ENCODE data around the gene UVRAG. TPM values are rescaled to one million over a fixed set of nuclear protein-coding genes. Genes with fewer than 3 reads are reported as not detected.

The UVRAG gene
- total RNA-seq, 1 experiment from 2014 or later: 9.2 TPM

DNA sequence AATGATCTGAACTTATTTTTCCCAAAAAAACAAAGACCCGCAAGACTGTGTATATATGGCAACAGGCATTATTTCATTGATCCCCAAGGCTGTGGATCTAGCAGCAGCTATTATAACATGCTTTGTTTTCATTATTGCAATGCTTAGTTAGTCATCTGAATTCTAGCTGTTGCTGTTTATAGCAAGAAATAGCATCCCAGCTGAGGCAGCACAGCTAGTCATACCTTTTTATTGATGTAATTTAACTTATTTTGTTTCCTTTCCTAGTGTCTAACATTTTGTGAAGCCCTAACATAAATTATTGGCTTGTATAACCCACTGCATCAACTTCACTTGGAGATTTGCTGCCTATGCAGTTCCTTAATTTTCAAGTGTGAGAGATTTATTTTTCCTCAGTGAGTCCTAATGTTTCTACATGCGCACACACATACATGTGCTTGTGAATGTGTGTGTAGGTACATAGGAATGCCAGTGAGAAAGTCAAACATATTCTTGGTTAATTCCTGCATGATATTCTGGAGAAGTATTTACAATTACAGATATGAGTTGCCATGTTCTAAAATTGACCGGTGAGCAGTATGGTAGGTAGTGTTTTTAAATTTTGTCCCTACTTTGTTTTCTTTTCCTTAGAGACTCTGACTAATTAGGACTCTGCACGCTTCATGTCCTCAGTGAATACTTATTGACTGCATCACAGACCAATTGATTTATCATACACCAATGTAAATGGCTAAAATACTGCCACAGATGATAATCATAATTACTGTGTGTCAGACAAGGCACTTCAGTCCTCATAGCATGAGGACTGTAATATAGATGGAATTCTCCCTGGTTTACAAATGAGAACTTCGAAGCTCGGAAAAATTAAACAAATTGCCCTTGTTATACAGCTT is 272.0 kb downstream of the UVRAG start:
- DNase-seq (ENCODE audit: extremely low read depth, low read depth): no peak

- DNase-seq (ENCODE audit: extremely low read depth, low read depth): no peak
These were observed 272.7 kb downstream of the UVRAG start for GRCh38 chr11:76087749-76088148.

GRCh38 chr11:76088511-76088910 is 273.5 kb downstream of the UVRAG start:
- no peak for DNase-seq (ENCODE audit: extremely low read depth, low read depth)

GRCh38 chr11:76090174-76090573 is 275.2 kb downstream of the UVRAG start:
- DNase-seq (ENCODE audit: extremely low read depth, low read depth): no peak

- no peak for DNase-seq (ENCODE audit: extremely low read depth, low read depth)
These were observed 275.8 kb downstream of the UVRAG start for GRCh38 chr11:76090821-76091220.

GRCh38 chr11:76094740-76095139 is 279.7 kb downstream of the UVRAG start:
- DNase-seq (ENCODE audit: extremely low read depth, low read depth): no peak

GRCh38 chr11:76095891-76096290 is 280.9 kb downstream of the UVRAG start:
- no peak for DNase-seq (ENCODE audit: extremely low read depth, low read depth)

GRCh38 chr11:76096552-76096951 is 281.5 kb downstream of the UVRAG start:
- no peak for DNase-seq (ENCODE audit: extremely low read depth, low read depth)

DNA sequence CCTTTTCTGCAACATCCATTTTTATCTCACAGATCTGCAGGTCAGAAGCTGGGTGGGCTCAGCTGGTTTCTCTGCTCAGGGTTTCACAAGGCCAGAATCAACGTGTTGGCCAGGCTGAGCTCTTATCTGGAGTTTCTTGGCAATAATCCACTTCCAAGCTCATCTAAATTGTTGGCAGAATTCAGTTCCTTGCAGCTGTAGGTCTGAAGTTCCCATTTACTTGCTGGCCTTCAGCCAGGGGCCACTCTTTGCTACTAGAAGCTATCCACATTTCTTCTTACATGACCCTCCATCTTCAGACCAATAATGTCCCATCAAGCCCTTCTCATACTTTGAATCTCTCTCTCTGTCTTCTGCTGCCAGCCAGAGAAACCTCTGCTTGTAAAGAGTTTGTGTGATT is 287.8 kb downstream of the UVRAG start:
- DNase-seq (ENCODE audit: extremely low read depth, low read depth): no peak

- DNase-seq (ENCODE audit: extremely low read depth, low read depth): no peak
These were observed 288.4 kb downstream of the UVRAG start for GRCh38 chr11:76103460-76103859.

GRCh38 chr11:76104285-76104684 is 289.3 kb downstream of the UVRAG start:
- DNase-seq (ENCODE audit: extremely low read depth, low read depth): no peak

- no peak for DNase-seq (ENCODE audit: extremely low read depth, low read depth)
These were observed 290.6 kb downstream of the UVRAG start for GRCh38 chr11:76105637-76106036.

DNA sequence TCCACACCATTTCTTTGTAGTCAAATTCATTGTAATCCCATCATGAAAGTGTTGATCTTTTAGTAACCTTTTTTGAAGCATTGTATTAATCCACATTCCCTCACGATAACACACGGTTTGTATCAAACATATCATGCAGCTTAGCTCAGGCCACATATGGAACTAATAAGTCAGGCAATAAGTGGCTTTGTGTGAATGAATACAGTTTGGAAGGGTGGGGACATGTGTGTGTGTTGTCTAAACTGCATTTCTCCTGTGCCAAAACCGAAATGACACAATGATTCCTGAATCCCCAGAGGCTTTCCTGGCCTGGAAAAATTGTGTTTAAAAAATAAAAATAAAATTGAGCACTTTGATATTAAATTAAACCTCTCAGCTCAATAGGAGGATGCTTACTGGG is 293.0 kb downstream of the UVRAG start:
- no peak for DNase-seq (ENCODE audit: extremely low read depth, low read depth)

DNA sequence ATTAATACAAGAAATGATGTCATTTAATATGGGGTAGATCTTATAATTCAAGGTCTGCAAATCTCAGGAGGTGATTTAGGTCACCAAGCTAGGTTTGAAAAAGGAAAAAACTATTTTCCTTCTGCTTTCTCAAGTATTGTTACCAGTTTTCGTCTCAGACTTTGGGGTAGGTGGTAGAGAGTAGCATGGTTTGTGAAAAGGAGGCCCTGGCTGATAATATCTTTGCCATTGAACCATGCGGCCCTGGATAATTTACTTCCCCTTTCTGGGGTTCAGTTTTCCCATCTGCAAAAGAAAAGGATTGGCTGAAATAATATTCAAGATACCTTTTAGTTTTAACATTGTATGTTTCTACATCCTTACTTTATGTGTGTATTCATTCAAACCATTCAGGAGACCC is 299.2 kb downstream of the UVRAG start:
- DNase-seq (ENCODE audit: extremely low read depth, low read depth): no peak

DNA sequence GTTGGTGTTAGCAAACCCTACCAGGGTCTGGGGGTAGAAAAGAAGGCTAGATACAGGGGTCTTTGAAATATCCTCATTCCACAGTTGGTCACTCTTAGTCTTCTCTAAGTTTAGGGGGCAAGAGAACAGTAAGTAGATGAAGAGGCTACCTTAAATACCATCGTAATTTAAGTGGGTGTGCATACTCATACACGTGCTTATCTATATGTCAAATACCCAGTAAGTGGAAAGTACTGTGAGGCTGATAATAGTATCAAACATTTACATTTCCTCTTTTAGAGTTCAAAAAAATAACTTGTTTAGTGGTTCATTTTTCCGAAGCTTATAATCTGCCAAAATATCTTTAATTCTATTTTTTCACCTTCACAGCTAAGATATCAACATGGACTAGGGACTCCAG is 300.5 kb downstream of the UVRAG start:
- no peak for DNase-seq (ENCODE audit: extremely low read depth, low read depth)

DNA sequence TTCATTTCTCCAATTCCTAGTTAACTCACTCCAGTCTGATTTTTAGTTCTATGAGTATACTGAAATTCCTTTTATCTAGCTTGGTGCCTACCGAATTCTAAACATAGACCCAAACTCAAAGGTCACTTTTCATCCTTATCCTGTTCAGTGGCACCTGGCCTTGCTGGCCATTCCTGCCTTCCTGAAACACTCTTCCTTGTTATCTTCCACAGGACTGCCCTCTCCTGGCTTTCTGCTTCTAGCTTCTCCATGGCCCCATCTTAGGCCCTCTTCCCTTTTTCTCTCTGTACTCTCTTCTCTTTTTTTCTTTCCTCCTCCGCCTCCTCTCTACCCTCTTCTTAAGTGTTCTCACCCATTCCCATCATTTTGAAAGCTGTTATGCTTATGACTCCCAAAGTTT is 304.0 kb downstream of the UVRAG start:
- DNase-seq (ENCODE audit: extremely low read depth, low read depth): no peak

GRCh38 chr11:76119779-76120178 is 304.8 kb downstream of the UVRAG start:
- no peak for DNase-seq (ENCODE audit: extremely low read depth, low read depth)

DNA sequence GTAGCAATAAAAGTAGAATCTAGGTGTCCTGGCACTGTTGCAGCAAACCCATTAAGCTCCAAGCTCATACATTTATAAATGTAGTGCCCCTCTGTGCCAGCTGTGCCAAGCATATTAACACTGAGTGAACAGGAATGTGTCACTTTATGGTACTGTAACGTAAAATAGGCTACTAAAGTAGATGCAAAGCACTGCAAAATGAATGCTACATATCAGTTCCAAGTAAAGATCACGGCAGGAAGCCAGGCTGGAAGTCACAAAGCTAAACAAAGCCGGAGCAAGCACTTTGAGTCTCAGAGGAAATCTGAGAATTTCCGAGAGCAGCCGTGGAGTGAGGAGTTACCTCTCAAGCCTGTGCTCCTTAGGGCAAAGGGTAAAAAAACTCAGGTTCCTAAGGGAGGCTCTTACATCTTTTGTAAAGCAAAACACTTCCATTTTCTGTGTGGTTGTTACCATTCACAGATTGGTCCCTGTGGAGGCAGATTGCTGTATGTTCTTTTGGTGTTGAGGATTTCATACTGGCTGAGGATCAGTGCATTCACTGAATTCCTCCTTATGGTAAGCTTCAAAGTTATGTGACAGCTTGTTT is 305.6 kb downstream of the UVRAG start:
- DNase-seq (ENCODE audit: extremely low read depth, low read depth): no peak

DNA sequence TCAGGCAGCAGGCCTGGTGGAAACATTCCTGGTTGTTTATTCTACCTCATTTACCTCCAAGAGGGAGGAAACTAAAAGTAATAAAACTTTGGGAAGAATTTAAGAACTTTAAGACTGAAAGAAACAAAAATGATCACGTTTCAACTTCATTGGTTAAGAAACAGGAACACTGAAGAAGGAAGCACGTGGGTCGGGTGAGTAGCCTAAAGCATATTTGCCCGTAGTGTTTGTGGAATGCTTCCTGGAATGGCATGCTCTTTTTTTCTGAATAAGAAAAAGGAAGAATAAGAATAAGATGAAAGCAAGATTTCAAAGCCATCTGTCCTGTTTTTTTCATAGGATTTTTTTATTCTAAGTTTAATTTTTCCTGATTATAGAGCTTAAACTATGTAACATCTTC is 308.2 kb downstream of the UVRAG start:
- no peak for DNase-seq (ENCODE audit: extremely low read depth, low read depth)

DNA sequence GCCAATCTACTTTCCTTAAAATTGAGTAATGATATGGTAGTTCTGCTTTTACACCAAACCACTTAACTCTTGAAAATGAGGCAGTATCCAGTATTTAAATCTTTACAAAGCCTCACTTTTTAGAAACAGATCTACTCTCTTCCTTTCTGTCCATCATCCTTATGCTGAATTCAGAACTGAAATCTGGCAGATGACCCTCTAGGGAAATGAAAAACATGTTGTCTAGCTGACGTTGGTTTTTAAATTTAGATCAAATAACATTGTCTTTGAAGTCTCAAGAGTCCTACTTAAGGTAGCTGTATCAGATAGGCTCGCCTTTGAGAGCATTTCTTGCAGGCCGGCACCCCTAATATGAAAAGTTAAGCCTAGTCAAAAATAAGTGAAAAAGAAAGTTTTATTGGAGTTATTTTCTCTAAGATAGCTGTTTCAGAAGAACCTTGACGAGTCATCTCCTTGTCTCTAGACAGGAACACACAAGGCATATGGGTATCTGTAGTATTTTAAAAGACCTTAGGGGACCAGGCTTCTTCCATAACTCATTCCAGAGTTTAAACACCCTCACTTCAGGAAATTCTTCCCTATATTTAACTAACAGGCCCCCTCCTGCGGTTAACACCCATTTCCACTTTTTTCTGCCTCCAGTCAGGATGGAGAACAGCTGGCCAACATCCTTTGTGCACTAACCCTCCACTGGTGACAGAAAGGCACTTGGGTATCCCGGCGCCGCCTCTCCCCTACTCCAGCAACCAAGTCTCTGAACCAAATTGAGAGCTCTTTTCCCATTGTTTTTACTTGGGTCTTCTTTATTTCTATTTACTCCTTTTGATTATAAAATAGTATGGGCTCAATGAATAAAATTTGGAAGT is 310.1 kb downstream of the UVRAG start:
- no peak for DNase-seq (ENCODE audit: extremely low read depth, low read depth)

DNA sequence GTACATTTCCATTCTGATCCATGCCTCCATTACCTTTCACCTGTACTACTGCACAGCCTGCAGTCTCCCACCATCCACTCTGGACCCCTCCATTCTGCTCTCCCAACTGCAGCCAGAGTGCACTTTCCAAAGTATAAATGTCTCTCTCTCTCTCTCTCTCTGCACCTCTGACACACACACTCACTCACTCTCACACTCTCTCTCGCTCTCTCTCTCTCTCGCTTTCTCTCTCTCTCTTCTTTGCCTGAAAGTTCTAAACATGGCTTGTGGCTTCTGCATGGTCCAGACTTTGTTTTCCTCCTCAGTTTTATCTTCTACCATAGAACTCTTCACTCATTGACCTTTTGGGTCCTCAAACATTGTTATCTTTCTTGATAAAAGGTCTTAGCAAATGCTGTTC is 314.7 kb downstream of the UVRAG start:
- DNase-seq (ENCODE audit: extremely low read depth, low read depth): no peak
